NCI-H69 (cell line): Measurements from ENCODE around the gene TLR9.

Experiments
- DNase-seq: peaks from one replicate; lab custom pipeline; 2025; lab: John Stamatoyannopoulos, UW

TLR9 gene

GRCh38 chr3:52173101-52173500 is 52.3 kb downstream of the TLR9 start:
- no peak for DNase-seq

GRCh38 chr3:52172262-52172757 is 53.1 kb downstream of the TLR9 start:
- DNase-seq: no peak

- DNase-seq: no peak
These were observed 53.8 kb downstream of the TLR9 start for GRCh38 chr3:52171514-52172261.
